Esophagus squamous epithelium (tissue), 5 donors: ENCODE measurements around the gene MICOS13. TPM values are rescaled to one million over a fixed set of nuclear protein-coding genes. Genes with fewer than 3 reads are reported as not detected.

Experiments used
- DNase-seq: peaks from one replicate; lab custom pipeline; 2025; lab: John Stamatoyannopoulos, UW
- H3K27ac ChIP-seq, 4 donors: fragments of 200-600 bp; sonication (generic); one replicate each; pipeline ENCODE4 v1.5.1; 2016 to 2019; ENCODE audit warnings: mild to moderate bottlenecking in 1 of 4
- H3K27me3 ChIP-seq, 4 donors: fragments of 200-600 bp; sonication (generic); 1 replicate in 3 of 4; 2 replicates in 1 of 4; pipeline versions ENCODE4 v1.5.1 to v1.6.0; 2017 to 2021; ENCODE audit warnings: antibody characterized with exemption in 1 of 4
- H3K36me3 ChIP-seq, 3 donors: fragments of 200-600 bp; sonication (generic); one replicate each; pipeline ENCODE4 v1.5.1; 2016 to 2019
- H3K4me1 ChIP-seq, 3 donors: fragments of 200-600 bp; sonication (generic); one replicate each; pipeline ENCODE4 v1.5.1; 2017 to 2019
- H3K4me3 ChIP-seq, 4 donors: fragments of 200-600 bp; sonication (generic); 1 replicate in 3 of 4; 2 replicates in 1 of 4; pipeline ENCODE4 v1.5.1; 2016 to 2019; ENCODE audit warnings: mild to moderate bottlenecking in 2 of 4, moderate library complexity in 1 of 4
- H3K9me3 ChIP-seq, 3 donors: fragments of 200-600 bp; sonication (generic); one replicate each; pipeline ENCODE4 v1.5.1; 2016 to 2019
- CTCF ChIP-seq, 6 experiments: fragments of 450-650 bp in 4 of 6; fragments of 200-600 bp in 2 of 6; sonication (generic) in 2 of 6; IDR thresholded peaks; one replicate each; pipeline ENCODE4 v1.5.1; 2016 to 2019; ENCODE audit warnings: antibody characterized with exemption in 6 of 6, mild to moderate bottlenecking in 4 of 6, moderate library complexity in 4 of 6
- POLR2A ChIP-seq, 4 donors: fragments of 450-650 bp; IDR thresholded peaks; one replicate each; pipeline ENCODE4 v1.6.1; 2017; ENCODE audit warnings: antibody characterized with exemption in 4 of 4, mild to moderate bottlenecking in 4 of 4, moderate library complexity in 3 of 4
- WGBS, 2 donors: methylation state at CpG; one replicate each; pipeline ENCODE4 v1.1.5; 2018; 5-methylcytosine and 5-hydroxymethylcytosine counted together
- intact Hi-C: fragments of 100-400 bp; cut with DNase I; formaldehyde crosslinking; loops from one replicate; pipeline ENCODE4 v1.15.0; 2022
- total RNA-seq, 4 donors: library from RNA; depleted of rRNA; stranded (reverse); fragments of >200 nt; gene quantifications; one replicate each; pipeline ENCODE4 v1.1.0, GENCODE V29; 2016
- donor health status: DM: yes; HTN: yes; CAD: no.

The MICOS13 gene
- total RNA-seq, 4 donors from 2014 or later, result 34.0 to 76.3 (median 48.8) TPM

- Histone ChIP-seq H3K36me3 (peaks cover 0 to 6% (median 0%) of the 10 kb centered on the region in 3 donors), H3K27me3 (no peaks in the 10 kb centered on the region), H3K4me1 (peaks cover 12 to 46% (median 20%) of the 10 kb centered on the region in 3 donors), H3K4me3 (no peak overlapping the region), H3K27ac (no peak overlapping the region), H3K9me3 (no peaks in the 10 kb centered on the region)
- intact Hi-C loops, result loop anchor here (10.0 kb wide), 1 partner anchor 59 kb away; the partner anchor contains the start of genes SAFB and SAFB2
- WGBS, 2 donors, result 89 to 90% methylated on average over 7 to 10 of the region's 10 CpGs
- no peak for DNase-seq
- TF ChIP-seq POLR2A (IDR thresholded peaks at IDR 0.05) (no peak), CTCF (IDR thresholded peaks at IDR 0.05) (no peak)
These were observed 3.0 kb upstream of the MICOS13 start for GRCh38 chr19:5683177-5683886.

DNA sequence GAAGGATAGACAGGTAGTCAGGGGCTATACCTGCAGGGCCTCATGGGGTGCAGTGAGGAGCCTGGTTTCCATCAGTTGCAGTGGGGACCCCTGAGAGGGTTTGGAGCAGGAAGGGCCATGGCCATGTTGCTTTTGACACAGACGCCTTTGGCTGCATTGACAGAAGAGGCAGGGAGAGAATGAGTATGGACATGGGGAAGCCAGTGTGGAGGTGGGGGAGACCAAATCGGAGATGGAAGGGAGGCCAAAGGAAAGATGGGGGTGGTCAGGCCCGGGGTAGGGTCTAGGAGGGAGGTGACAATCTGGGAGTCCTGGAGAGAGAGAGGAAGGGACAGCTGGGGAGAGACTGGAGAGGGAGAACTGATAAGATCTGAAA, 1.8 kb upstream of the MICOS13 start:
- Histone ChIP-seq H3K4me1 (peaks cover 5 to 37% (median 17%) of the 10 kb centered on the region in 3 donors), H3K36me3 (peaks cover 0 to 12% (median 0%) of the 10 kb centered on the region in 3 donors), H3K27me3 (no peaks in the 10 kb centered on the region), H3K27ac (no peak overlapping the region), H3K9me3 (no peaks in the 10 kb centered on the region), H3K4me3 (no peak overlapping the region)
- TF ChIP-seq POLR2A (IDR thresholded peaks at IDR 0.05), result no peak
- no peak for TF ChIP-seq CTCF (IDR thresholded peaks at IDR 0.05)
- 88 to 91% methylated on average over 3 of the region's 3 CpGs for WGBS, 2 donors
- no peak for DNase-seq
- intact Hi-C loops, result loop anchor here (10.0 kb wide), 1 partner anchor 57 kb away; the partner anchor contains the start of genes SAFB and SAFB2

- intact Hi-C loops, result loop anchor here (10.0 kb wide), 1 partner anchor 57 kb away; the partner anchor contains the start of genes SAFB and SAFB2
- Histone ChIP-seq H3K9me3 (no peaks in the 10 kb centered on the region), H3K4me3 (peak overlapping the region in 3 of 4 donors; percentile 85 to 95 (median 90)), H3K27me3 (no peaks in the 10 kb centered on the region), H3K4me1 (peaks cover 5 to 33% (median 17%) of the 10 kb centered on the region in 3 donors), H3K27ac (peak overlapping the region in 2 of 4 donors; percentile 94 to 97), H3K36me3 (peaks cover 0 to 12% (median 0%) of the 10 kb centered on the region in 3 donors)
- TF ChIP-seq CTCF (IDR thresholded peaks at IDR 0.05) (no peak), POLR2A (IDR thresholded peaks at IDR 0.05) (no peak)
- no peak for DNase-seq
- 61 to 64% methylated on average over 17 of the region's 17 CpGs for WGBS, 2 donors
These were observed 1.2 kb upstream of the MICOS13 start for GRCh38 chr19:5681391-5682106.

GRCh38 chr19:5680084-5680436, 256 bp downstream of the MICOS13 start:
- H3K27ac ChIP-seq, result peak overlapping the region; percentile 90 to 97 (median 92)
- peak in 2 of 4 donors; percentile 13 to 28 for TF ChIP-seq POLR2A (IDR thresholded peaks at IDR 0.05)
- peak in 1 of 6 experiments; percentile 16 for TF ChIP-seq CTCF (IDR thresholded peaks at IDR 0.05)
- WGBS, 2 donors, result 0% methylated on average over 13 to 15 of the region's 23 CpGs
- peaks cover 5 to 24% (median 12%) of the 10 kb centered on the region in 3 donors for H3K4me1 ChIP-seq
- DNase-seq, result no peak
- H3K36me3 ChIP-seq, result peaks cover 0 to 12% (median 0%) of the 10 kb centered on the region in 3 donors
- H3K9me3 ChIP-seq, result no peaks in the 10 kb centered on the region
- H3K27me3 ChIP-seq, result no peaks in the 10 kb centered on the region
- intact Hi-C loops, result loop anchor here (10.0 kb wide), 1 partner anchor 55 kb away; the partner anchor contains the start of genes SAFB and SAFB2
- H3K4me3 ChIP-seq, result peak overlapping the region; percentile 85 to 96 (median 92)
